DOHH2 (cell line): ENCODE data around the gene B4GALT7.

ENCODE experiments used
- CTCF ChIP-seq: fragments of 200-600 bp; sonication (generic); IDR thresholded peaks from one replicate; pipeline ENCODE4 v1.5.1; 2014; ENCODE audit warnings: antibody characterized with exemption, mild to moderate bottlenecking, low read depth, low read length; ENCODE audit not compliant: poor library complexity, severe bottlenecking
- EZH2phosphoT487 ChIP-seq: fragments of 200-600 bp; sonication (generic); IDR thresholded peaks from 2 replicates; pipeline ENCODE4 v1.6.1; 2017; ENCODE audit warnings: borderline replicate concordance, mild to moderate bottlenecking, antibody characterized with exemption, low read length, moderate library complexity, mixed read lengths

DNA sequence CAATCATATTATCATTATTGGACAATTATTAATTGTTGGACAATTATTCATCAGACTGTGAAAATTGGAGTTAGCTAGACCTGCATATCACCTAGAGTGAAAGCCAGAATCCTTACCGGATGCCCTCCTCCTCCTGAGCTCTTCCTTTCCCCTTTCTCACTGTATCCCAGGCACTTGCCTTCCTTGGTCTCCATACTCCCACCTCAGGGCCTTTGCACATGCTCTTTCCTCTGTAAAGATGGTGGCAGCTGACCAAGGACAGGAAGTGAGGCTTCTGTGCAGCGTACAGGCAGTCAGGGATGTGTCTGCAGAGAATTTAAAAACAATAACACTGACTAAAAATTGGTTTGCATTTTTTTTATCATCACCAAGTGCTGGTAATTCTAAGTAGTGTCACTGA, 30.0 kb upstream of the B4GALT7 start:
- no peak for TF ChIP-seq CTCF
- TF ChIP-seq EZH2phosphoT487 = no peak
